ENCODE measurements around the gene LIMS1.

DNA sequence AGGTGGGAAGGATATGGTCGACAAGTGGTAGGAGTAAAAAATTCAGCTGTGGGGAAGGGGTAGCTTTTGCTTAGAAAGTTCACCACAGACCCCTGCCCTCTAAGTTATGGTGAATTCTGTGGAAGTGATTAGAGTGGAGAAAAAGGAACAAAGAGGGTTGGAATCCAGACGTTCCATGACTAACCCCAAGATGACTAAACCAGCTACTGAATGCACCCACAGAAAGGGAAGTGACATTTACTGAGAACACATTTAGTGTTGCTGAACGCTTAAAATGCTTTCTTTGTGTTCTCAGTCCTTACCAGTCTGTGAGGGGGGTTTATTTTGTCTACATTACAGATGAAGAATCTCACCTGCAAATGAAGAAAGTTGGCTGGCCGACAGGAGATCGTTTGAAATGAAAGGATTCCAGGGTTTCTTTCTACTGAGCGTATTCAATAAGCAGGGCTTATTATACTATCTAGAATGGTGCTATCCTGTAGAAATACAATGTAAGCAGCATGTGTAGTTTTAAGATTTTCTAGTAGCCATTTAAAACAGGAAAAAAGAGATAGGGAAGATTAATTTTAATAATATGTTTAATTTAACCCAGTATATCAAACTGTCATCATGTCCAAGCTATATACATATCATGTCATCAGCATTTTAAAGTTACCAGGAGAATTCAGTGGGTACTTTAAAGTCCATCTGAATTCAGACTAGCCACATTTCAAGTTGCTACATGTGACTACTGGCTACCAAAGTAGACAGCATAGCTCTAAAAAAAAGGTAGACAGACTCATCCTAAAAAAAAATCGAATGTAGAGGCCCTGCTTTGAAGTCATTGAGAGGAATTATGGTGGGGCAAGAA is 60.1 kb downstream of the LIMS1 start:
- TF ChIP-seq, protein P1, sequence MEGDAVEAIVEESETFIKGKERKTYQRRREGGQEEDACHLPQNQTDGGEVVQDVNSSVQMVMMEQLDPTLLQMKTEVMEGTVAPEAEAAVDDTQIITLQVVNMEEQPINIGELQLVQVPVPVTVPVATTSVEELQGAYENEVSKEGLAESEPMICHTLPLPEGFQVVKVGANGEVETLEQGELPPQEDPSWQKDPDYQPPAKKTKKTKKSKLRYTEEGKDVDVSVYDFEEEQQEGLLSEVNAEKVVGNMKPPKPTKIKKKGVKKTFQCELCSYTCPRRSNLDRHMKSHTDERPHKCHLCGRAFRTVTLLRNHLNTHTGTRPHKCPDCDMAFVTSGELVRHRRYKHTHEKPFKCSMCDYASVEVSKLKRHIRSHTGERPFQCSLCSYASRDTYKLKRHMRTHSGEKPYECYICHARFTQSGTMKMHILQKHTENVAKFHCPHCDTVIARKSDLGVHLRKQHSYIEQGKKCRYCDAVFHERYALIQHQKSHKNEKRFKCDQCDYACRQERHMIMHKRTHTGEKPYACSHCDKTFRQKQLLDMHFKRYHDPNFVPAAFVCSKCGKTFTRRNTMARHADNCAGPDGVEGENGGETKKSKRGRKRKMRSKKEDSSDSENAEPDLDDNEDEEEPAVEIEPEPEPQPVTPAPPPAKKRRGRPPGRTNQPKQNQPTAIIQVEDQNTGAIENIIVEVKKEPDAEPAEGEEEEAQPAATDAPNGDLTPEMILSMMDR (IDR thresholded peaks at IDR 0.05 in 8 of 11, conservative IDR thresholded peaks at IDR 0.05 in 3 of 11), result peak in 1 of 11 experiments; percentile 4
- TF ChIP-seq POLR2A (IDR thresholded peaks at IDR 0.05), result no peak
